ENCODE measurements around the gene ZBTB7B. TPM values are rescaled to one million over a fixed set of nuclear protein-coding genes. Genes with fewer than 3 reads are reported as not detected.

ZBTB7B gene
- total RNA-seq, 1 donor from 2014 or later = 56.6 TPM

DNA sequence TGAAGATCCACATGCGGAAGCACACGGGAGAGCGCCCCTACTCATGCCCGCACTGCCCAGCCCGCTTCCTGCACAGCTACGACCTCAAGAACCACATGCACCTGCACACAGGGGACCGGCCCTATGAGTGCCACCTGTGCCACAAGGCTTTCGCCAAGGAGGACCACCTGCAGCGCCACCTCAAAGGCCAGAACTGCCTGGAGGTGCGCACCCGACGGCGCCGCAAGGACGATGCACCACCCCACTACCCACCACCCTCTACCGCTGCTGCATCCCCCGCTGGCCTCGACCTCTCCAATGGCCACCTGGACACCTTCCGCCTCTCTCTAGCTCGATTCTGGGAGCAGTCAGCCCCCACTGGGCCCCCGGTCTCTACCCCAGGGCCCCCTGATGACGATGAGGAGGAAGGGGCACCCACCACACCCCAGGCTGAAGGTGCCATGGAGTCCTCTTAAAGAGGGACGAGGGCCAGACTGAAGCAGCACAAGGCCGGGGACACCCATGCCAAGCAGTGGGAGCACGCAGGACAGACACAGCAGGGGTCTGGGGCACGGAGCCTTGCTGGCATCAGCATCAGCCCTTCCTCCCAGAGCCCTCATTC is 13.7 kb downstream of the ZBTB7B start:
- Mint-ChIP-seq H3K4me3 (peak overlapping the region; percentile 24), H3K27me3 (no peaks in the 10 kb centered on the region), H3K27ac (peak overlapping the region; percentile 88), H3K4me1 (peaks cover 76% of the 10 kb centered on the region), H3K36me3 (ENCODE audit: low read depth) (peaks cover 11% of the 10 kb centered on the region), H3K9me3 (no peaks in the 10 kb centered on the region)
- DNase-seq (peak; percentile 42), ATAC-seq (ENCODE audit: low read depth) (peak; percentile 18)
- TF ChIP-seq, protein P1, sequence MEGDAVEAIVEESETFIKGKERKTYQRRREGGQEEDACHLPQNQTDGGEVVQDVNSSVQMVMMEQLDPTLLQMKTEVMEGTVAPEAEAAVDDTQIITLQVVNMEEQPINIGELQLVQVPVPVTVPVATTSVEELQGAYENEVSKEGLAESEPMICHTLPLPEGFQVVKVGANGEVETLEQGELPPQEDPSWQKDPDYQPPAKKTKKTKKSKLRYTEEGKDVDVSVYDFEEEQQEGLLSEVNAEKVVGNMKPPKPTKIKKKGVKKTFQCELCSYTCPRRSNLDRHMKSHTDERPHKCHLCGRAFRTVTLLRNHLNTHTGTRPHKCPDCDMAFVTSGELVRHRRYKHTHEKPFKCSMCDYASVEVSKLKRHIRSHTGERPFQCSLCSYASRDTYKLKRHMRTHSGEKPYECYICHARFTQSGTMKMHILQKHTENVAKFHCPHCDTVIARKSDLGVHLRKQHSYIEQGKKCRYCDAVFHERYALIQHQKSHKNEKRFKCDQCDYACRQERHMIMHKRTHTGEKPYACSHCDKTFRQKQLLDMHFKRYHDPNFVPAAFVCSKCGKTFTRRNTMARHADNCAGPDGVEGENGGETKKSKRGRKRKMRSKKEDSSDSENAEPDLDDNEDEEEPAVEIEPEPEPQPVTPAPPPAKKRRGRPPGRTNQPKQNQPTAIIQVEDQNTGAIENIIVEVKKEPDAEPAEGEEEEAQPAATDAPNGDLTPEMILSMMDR (IDR thresholded peaks at IDR 0.05) = no peak
- intact Hi-C loops (cut with micrococcal nuclease) = loop anchor here (2.0 kb wide), 3 partner anchors 34 to 44 kb away; partner anchors contain the start of gene FLAD1
- ChIA-PET CTCF (interaction anchor here (0.7 to 3.7 kb wide), 18 partner anchors 10 to 456 kb away, joined by 3 to 35 read pairs (median 11); partner anchors contain the start of genes FLAD1, KRTCAP2, LENEP and PBXIP1), POLR2A (interaction anchor here (1.1 to 6.3 kb wide), 21 partner anchors 8 to 457 kb away, joined by 3 to 85 read pairs (median 11); partner anchors contain the start of genes ADAM15, CKS1B, FLAD1 and LENEP)

DNA sequence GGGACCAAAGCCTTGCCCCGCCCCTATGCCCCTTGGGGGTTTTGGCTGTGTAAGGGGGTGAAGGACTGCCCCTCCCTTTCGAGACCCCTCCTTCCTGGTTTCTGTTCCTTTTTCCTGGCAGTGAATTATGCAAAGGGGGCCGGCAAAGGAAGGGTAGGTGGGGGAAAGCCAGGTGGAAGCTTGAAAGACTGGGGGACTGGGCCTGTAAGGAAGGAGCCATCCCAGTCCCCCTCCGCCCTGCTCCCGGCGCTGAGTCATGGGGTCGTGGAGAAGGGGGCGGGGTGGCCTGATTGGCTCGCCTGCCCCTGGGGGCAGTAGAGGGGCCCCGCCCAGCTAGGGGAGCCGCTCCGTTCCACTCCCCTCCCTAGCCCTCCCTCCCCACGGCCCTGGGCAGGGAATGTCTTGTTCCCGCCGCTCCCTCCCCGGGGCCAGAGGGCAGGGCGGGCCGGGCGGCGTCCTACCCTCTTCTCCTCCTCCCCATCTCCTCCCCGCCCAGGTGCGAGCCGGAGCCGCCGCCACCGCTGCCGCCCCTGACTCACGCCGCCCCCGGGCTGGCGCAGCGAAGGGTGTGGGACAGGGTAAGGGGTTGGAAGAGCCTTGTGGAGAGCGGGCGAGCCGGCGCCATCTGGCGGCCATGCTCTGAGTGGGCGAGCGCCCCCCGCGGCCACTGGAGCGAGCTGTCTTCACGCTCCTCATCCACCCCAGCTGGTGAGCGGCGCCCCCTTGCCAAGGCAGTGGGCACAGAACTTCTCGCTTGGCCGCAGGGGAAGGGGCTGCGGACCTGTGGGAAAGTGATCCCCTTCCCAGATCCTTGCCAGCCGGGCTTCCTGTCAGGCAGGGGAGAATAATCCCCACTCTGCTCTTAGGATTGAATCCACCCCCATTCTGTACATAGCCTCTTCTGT is 14.7 kb downstream of the ZBTB7B start:
- TF ChIP-seq, protein P1 (IDR thresholded peaks at IDR 0.05) = no peak
- Mint-ChIP-seq H3K4me1 (peaks cover 71% of the 10 kb centered on the region), H3K27ac (peak overlapping the region; percentile 88), H3K27me3 (no peaks in the 10 kb centered on the region), H3K4me3 (peak overlapping the region; percentile 79), H3K9me3 (no peaks in the 10 kb centered on the region), H3K36me3 (ENCODE audit: low read depth) (peaks cover 11% of the 10 kb centered on the region)
- ATAC-seq (ENCODE audit: low read depth) = peak; percentile 77
- intact Hi-C loops (cut with micrococcal nuclease) = loop anchor here (1.0 to 2.0 kb wide), 11 partner anchors 11 to 458 kb away; partner anchors contain the start of genes CKS1B and FLAD1
- CTCF ChIA-PET = interaction anchor here (0.6 to 3.7 kb wide), 33 partner anchors 11 to 457 kb away, joined by 3 to 35 read pairs (median 6); partner anchors contain the start of genes FLAD1, KRTCAP2, LENEP and PBXIP1
- POLR2A ChIA-PET = interaction anchor here (0.8 to 6.3 kb wide), 22 partner anchors 9 to 458 kb away, joined by 3 to 85 read pairs (median 6); partner anchors contain the start of genes ADAM15, CKS1B, FLAD1 and LENEP
- peak; percentile 88 for DNase-seq

DNA sequence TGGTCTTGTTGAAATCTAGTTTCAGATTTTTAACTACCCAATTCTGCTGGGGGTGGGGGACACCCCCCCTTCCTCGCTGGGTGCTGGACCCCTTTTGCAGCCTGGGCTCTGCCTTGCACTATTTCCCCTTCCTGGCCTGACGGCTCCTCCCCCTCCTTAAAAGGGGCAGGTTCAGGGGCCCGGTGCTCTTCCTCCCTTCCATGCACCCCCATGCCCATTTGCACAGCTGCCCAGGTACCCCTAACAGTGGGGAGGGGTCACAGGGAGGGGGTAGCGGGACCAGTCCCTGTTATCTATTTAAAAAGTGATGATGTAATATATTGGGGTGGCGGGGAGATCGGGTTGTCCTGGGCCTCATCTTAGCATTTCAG is 15.3 kb downstream of the ZBTB7B start:
- Mint-ChIP-seq H3K4me3 (peak overlapping the region; percentile 79), H3K27ac (peak overlapping the region; percentile 87), H3K27me3 (no peaks in the 10 kb centered on the region), H3K4me1 (peaks cover 65% of the 10 kb centered on the region), H3K9me3 (no peaks in the 10 kb centered on the region), H3K36me3 (ENCODE audit: low read depth) (peaks cover 11% of the 10 kb centered on the region)
- ATAC-seq (ENCODE audit: low read depth) (peak; percentile 18), DNase-seq (no peak)
- intact Hi-C loops (cut with micrococcal nuclease) = loop anchor here (1.0 to 2.0 kb wide), 11 partner anchors 12 to 459 kb away; partner anchors contain the start of genes CKS1B and FLAD1
- TF ChIP-seq, protein P1 (IDR thresholded peaks at IDR 0.05) = no peak
- CTCF ChIA-PET = interaction anchor here (0.6 to 3.7 kb wide), 30 partner anchors 12 to 458 kb away, joined by 3 to 35 read pairs (median 6); partner anchors contain the start of genes FLAD1, KRTCAP2, LENEP and PBXIP1
- POLR2A ChIA-PET = interaction anchor here (1.0 to 6.3 kb wide), 15 partner anchors 11 to 82 kb away, joined by 3 to 85 read pairs (median 11); partner anchors contain the start of genes ADAM15, CKS1B, FLAD1 and LENEP

DNA sequence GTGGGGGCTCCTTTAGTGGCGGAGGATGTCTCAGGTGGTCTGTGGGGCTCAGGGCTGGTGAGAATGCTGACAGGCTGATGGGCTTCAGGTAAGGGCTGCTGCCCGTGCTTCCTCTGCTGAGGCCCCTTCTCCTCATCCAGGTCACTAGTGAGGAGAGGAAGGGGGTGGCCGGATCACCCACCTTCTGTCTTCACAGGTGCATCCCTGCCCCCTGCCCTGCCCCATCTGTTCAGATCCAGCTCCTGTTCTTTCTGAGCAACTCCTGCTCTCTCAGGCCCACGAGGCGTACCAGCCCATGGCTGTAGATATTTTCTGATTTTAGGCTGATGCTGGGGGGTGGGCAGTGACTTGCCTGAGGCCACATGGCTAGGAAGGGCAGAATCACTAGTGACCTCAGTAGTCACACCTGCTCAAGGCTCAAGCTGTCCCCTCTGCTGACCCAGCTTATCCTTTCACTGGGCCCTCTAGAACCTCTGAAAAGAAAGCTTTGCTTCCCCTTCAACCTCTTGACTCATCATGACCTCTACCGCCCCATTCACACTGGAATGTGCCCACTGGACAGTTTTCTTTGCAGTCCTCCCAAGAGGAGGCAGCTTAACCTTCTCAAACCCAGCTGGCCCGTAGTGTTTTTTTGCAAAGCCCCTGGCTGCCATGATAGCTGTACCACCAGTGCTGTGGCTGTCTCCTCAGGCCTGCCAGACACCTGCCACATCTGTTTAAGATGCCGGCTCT is 16.2 kb downstream of the ZBTB7B start:
- ChIA-PET CTCF (interaction anchor here (1.0 to 3.7 kb wide), 9 partner anchors 35 to 459 kb away, joined by 3 to 26 read pairs (median 10); partner anchors contain the start of genes FLAD1, PBXIP1 and PMVK), POLR2A (interaction anchor here (0.7 to 6.3 kb wide), 8 partner anchors 8 to 83 kb away, joined by 3 to 85 read pairs (median 6); partner anchors contain the start of genes ADAM15, PMVK, PYGO2 and ZBTB7B)
- Mint-ChIP-seq H3K9me3 (no peaks in the 10 kb centered on the region), H3K36me3 (ENCODE audit: low read depth) (peaks cover 11% of the 10 kb centered on the region), H3K4me3 (no peak overlapping the region), H3K4me1 (peaks cover 56% of the 10 kb centered on the region), H3K27ac (peak overlapping the region; percentile 87), H3K27me3 (no peaks in the 10 kb centered on the region)
- no peak for DNase-seq
- no peak for ATAC-seq (ENCODE audit: low read depth)
- TF ChIP-seq, protein P1 (IDR thresholded peaks at IDR 0.05) = no peak
- intact Hi-C loops (cut with micrococcal nuclease) = no loop called here

All from activated B cell treated with CpG ODN at 0.5 μM for 24 hours (primary cell).